NCI-H1694 (cell line): ENCODE measurements around the gene INCENP.

ENCODE experiments used
- DNase-seq: peaks from one replicate; lab custom pipeline; 2025; lab: John Stamatoyannopoulos, UW

The INCENP gene

GRCh38 chr11:62124186-62125113 is 639 bp downstream of the INCENP start:
- DNase-seq = no peak

GRCh38 chr11:62125316-62125715 is 1.5 kb downstream of the INCENP start:
- no peak for DNase-seq

- DNase-seq = no peak
Measured at GRCh38 chr11:62125881-62126280, 2.1 kb downstream of the INCENP start.

- DNase-seq = no peak
Measured at GRCh38 chr11:62127426-62127825, 3.6 kb downstream of the INCENP start.

GRCh38 chr11:62127941-62128770 is 4.3 kb downstream of the INCENP start:
- DNase-seq = no peak

GRCh38 chr11:62128835-62129234 is 5.0 kb downstream of the INCENP start:
- no peak for DNase-seq

GRCh38 chr11:62129590-62130282 is 5.9 kb downstream of the INCENP start:
- no peak for DNase-seq

GRCh38 chr11:62130283-62131169 is 6.7 kb downstream of the INCENP start:
- DNase-seq = no peak

- no peak for DNase-seq
Measured at GRCh38 chr11:62131170-62131464, 7.3 kb downstream of the INCENP start.

- no peak for DNase-seq
Measured at GRCh38 chr11:62132191-62132590, 8.4 kb downstream of the INCENP start.

GRCh38 chr11:62132689-62133293 is 9.0 kb downstream of the INCENP start:
- no peak for DNase-seq

- DNase-seq = no peak
Measured at GRCh38 chr11:62133328-62134065, 9.7 kb downstream of the INCENP start.

- no peak for DNase-seq
Measured at GRCh38 chr11:62137276-62137861, 13.6 kb downstream of the INCENP start.

- DNase-seq = no peak
Measured at GRCh38 chr11:62137881-62138629, 14.2 kb downstream of the INCENP start.

- DNase-seq = no peak
Measured at GRCh38 chr11:62138630-62139425, 15.0 kb downstream of the INCENP start.

GRCh38 chr11:62139526-62140303 is 15.9 kb downstream of the INCENP start:
- no peak for DNase-seq

- DNase-seq = no peak
Measured at GRCh38 chr11:62140304-62141110, 16.7 kb downstream of the INCENP start.
